OCI-M2 (cell line): ENCODE data around the gene TMEM86B.
"Not testable (repeated sequence)": the region's sequence is repeated elsewhere in the genome, so short reads cannot be mapped to it uniquely, and the experiment has no call there.

Source experiments
- DNase-seq: peaks from one replicate; lab custom pipeline; 2025; ENCODE audit not compliant: unreplicated experiment; lab: John Stamatoyannopoulos, UW

TMEM86B gene

DNA sequence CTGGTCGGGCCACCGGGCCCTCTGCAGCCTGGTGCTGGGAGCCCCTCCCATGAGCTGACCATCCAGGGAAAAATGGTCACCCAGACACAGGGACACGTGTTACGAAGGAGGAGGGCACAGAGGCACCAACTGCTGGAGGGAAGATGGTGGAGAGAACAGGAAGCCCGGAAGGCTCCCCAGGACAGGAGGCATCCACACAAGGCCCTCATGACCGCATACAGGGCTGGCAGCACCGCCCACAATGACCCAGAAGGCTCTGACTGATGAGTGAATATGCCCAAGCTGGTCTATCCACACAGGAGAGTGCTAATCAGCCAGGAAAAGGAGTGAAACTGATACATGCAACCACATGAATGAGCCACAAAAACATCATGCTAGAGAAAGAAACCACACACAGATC, 14.0 kb upstream of the TMEM86B start:
- DNase-seq, result no peak

GRCh38 chr19:55241935-55242464, 13.4 kb upstream of the TMEM86B start:
- DNase-seq, result no peak

DNA sequence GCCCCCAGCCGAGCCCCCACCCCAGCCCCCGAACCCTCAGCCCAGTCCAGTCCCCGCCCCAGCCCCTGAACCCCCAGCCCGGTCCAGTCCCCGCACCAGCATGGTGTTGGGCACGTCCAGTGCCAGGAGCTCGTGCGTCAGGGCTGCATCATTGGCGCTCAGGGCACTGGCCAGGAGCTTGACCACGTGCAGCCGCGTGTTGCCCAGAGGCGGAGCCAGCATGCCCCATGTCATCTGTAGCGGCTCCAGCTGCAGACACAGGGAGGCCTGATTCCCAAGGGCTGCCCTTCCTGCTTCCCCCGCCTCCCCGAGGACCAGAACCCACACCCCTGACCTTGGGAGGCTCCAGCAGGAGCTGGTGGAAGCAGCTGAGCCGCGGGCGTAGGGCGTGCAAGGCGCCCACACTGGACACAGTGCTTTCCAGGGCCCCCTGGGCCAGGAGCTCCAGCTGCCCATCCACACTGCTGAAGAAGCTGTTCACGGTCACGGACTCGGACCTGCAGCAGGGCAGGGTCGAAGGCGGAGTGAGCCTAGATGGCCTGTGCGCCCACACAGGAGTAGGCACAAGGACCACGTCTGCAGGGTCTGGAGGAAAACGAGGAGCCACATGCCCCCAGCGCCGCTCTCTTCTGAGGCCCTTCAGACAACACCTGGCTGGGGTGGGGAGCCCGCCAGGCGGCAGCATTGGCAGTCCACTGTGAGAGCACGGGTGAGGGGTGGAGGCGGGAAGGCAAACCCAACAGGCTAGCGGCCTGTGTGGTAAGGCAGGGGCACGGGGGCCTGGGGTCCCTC, 12.8 kb upstream of the TMEM86B start:
- no peak for DNase-seq

- no peak for DNase-seq
These were observed 12.1 kb upstream of the TMEM86B start for GRCh38 chr19:55240713-55241020.

DNA sequence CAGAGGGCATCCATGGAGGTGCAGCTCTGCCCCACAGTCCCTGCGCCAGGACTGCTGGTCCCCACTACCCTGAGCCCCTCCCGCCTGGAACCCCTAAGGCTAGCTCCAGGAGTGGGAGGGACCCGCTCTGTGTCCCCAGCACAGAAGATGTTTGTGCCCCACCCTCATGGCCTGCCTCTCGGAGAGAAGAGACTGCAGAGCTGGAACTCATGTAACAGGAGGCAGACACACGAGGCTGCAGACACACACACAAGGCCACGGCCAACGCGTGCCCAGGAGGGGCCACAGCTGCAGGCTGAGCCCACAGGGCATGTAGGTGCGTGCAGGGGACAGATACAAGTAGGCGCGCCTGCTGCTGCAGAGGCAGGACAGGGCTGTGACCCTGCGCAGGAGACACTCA, 10.4 kb upstream of the TMEM86B start:
- no peak for DNase-seq

DNA sequence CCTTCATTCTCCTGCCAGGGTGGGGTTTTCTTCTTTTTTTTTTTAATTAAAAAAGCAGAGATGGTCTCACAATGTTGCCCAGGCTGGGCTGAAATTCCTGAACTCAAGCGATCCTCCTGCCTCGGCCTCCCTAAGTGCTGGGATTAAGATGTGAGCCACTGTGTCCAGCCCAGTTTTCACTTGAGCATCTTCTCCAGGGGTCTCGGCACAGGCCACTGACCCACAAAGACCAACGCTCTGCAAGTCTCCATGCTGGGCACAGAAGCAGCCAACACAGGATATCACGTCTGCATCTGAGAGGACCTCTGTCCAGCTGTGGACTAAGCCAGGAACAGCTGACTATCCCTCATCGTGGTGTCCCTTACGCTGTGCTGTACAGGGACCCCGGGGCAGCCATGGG, 9.5 kb upstream of the TMEM86B start:
- DNase-seq, result no peak

- no peak for DNase-seq
These were observed 4.4 kb upstream of the TMEM86B start for GRCh38 chr19:55232986-55233385.

DNA sequence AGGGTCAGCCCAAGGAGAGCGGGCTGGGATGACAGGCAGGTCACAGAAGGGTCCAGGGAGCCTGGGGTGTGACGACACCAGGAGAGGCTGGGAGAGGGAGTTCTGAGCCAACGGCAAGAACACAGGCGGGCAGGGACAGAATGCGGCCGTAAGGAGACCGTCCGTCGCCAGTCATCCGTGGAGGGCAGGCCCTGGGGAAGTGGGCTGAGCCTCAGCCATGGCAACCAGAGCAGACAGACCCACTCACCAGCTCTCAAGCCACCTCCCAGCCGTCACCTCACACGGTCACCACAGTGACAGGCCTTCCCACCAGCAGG, 3.7 kb upstream of the TMEM86B start:
- no peak for DNase-seq

DNA sequence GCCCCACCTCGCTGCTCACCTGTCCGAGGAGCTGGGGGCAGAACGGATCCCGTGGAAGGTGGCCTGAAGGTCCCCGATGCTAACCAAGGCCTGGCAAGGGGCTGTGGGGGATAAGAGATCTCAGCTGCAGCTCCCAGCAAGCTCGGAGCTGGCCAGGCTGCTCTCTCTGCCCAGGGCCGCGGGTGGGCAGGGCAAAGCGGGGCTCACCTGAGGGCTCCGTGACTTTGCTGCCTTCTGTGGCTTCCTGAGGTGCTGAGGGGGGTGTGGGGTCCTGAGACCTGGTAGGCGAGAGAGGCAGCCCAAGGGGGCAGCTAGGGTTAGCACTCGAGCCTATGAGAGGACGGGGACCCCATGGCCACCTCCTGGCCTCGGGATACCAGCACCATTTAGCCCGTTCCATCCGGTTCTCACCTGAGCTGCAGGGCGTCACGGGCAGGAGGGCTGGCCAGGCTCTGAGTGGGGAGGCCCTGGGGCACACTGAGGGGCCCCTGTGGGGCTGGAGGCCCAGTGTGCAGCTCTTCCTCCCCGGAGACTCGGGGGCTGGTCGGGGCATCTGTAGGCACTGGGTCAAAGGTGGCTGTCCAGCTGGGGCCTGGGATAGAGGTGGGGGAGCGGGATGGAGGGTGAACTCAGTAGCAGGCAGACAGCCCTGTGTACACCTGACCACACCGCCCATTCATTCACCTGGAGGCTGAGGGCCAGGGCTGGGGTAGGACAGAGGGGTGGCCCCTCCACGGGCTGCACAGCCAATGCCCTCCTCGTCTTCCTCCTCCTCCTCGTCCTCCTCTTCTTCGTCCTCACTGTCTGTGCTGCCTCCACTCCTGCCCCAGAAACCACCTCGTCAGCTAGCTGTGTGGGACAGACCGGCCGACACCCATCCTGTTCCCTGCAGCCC, 3.1 kb upstream of the TMEM86B start:
- no peak for DNase-seq

DNA sequence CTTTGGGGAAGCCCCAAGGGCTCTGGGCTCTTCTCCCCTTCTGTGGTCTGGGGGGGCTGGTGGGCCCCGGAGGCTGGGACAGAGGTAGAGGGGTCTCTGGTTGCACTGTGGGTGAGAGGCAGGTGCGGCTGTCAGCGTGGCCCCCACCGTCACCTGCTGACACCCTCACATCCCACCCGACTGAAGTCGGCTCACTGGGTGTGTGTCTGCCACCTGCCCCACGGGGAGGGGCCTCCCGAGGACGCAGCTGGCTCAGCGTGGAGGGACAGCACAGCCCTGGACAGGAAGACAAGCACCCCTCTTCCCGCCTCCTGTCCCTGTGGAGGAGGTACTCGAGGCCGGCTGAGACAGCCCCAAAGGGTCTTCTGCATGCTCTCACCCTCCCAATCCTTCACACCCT, 2.2 kb upstream of the TMEM86B start:
- no peak for DNase-seq

- no peak for DNase-seq
These were observed 1.8 kb upstream of the TMEM86B start for GRCh38 chr19:55230329-55230728.

- no peak for DNase-seq
These were observed 1.2 kb upstream of the TMEM86B start for GRCh38 chr19:55229789-55230182.

DNA sequence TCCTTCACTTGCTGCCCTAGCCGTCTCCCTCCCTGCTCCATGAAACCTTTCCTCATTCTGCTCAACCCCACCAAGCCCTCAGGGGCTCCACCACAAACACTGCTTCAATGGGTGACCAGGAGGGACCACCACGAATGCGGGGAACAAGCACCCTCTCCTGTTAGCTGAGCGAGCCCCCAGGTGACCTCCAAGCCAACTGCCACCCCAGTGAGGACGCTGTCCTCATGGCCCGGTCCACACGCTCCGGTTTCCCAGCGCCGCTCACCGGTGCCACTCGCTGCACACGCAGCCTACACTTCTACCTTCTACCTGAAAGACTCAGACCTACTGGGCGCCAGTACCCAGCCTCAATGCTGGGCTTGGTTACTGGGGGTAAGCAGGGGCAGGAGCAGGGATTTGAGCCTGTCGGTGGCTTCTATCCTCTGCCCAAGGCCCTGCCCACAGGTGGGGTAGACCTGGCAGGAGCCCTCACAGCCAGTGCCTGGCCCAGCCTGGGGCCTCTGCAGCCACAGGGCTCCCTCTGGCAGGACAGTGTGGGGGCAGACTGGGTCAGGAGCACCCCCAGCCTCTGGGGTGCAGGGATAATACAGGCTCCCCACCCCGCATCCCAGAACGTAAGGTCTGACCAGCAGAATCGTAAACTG, 704 bp upstream of the TMEM86B start:
- DNase-seq, result no peak

DNA sequence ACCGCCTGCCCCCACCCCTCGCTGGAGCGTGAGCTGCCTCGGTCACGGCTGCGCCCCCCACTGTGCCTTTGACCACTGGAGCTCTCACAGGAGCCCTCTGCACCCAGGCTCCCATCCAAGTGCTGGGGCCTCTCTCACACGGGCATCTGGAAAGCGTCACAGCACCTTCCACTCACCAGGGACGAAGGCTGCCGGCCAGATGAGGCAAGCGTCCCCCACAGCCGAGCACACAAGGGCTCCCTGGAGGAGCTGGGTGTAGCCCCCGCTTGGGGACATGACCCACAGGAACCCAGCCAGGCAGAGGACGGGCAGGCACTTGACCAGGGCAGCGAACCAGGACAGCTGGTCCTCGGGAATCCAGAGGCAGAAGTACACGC, 560 bp downstream of the TMEM86B start:
- no peak for DNase-seq

GRCh38 chr19:55227241-55228014, 1.1 kb downstream of the TMEM86B start:
- no peak for DNase-seq

GRCh38 chr19:55226788-55227187, 1.8 kb downstream of the TMEM86B start:
- DNase-seq, result no peak

- no peak for DNase-seq
These were observed 2.3 kb downstream of the TMEM86B start for GRCh38 chr19:55226273-55226672.

DNA sequence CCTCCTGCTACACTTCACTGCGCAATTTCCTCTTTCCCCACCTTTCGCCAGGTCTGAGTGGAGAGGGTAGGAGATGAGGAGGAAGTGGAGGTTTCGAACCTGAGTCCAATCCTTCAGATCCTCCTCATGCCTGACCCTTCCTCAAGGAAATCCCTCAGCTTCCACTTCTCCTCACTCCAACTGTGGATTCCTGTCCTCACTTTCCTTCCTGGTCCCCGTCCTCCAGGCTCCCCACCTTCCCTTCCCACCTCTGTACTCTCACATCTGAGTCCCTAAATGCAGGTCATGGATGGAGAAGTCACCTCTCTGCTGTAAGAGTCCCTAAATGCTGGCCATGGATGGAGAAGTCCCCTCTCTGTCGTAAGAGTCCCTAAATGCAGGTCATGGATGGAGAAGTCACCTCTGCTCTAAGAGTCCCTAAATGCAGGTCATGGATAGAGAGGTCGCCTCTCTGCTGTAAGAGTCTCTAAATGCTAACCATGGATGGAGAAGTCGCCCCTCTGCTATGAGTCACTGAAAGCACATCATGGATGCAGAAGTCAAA, 3.1 kb downstream of the TMEM86B start:
- DNase-seq, result no peak

- DNase-seq, result not testable (repeated sequence)
These were observed 3.7 kb downstream of the TMEM86B start for GRCh38 chr19:55224679-55225414.

DNA sequence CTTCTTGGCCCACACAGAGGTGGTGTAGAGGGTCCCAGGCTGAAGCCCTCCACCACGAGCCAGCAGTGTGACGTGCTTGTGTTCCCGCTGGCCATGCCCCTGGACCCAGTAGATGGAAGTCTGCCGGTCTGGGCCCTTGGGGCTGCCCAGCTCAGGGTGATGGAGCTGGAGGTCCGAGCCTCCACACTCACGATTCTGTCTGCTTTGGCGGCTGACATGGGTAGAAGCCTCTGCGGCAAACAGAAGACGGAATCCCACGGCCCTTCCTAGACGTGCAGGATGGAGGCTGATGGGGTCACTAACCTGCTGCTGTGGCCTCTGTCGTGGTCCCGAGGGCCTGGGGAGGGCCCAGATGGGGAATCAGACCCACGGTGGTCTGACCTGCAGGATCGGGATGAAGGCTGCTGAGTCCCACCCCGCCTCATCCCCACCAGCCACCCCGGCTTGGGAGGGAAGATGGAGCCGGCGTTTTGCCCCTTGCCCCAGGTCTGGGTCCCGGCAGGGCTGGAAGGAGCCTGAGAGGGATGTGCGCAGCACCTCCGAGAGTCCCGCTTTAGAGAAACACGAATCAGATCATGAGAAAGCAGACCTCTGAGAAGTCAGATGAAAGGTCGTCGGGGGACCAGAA, 4.4 kb downstream of the TMEM86B start:
- no peak for DNase-seq
